Nucleus accumbens (tissue), 56 donors: ENCODE measurements around the gene COL1A1.

Experiments used
- DNase-seq, 56 donors: peaks; one replicate each; lab custom pipeline; 2025; lab: John Stamatoyannopoulos, UW

The COL1A1 gene

DNA sequence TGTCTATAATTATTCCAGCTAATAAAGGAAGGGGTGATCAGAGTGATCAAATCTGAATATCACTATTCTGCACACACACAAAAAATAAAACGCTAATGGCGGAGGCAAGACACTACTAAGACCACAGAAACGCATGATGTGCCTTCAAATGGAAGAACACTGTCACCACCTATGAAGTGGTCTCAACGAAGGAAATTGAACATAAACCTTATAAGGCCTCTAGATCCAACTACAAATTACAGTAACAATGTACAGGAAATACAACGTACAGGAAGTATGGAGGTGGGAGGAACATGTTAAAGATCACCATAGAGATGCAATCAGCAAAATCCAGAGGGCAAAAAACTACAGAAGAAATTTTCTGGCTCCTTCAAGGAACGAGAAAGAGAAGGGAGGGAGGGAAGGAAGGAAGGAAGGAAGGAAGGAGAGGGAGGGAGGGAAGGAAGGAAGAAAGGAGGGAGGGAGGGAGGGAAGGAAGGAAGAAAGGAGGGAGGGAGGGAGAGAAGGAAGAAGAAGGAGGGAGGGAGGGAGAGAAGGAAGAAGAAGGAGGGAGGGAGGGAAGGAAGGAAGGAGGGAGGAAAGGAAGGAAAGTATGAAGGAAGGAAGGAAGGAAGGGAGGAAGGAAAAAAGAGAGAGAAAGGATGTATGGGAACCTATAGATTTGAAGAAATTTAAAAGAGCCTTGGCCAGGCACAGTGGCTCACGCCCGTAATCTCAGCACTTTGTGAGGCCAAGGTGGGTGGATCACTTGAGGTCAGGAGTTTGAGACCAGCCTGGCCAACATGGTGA, 38.8 kb downstream of the COL1A1 start:
- DNase-seq: no peak

DNA sequence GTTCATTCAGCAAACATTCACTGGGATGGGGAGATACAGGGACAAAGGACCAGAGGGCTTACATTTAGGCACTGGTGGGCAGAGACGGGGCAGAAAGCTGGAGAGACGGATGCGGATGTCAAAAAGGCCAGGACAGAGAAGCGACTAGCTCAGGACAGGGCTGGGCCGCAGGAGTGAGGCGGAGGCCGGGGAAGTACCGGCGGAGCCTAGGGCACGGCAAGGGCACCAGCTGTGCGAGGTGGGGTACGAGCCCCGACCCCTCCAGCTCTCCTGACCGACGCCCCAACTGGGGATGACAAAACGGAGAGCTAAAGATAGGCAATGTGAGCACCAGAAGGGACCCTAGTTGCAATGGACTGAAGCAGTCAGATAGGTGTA, 39.5 kb downstream of the COL1A1 start:
- no peak for DNase-seq

DNA sequence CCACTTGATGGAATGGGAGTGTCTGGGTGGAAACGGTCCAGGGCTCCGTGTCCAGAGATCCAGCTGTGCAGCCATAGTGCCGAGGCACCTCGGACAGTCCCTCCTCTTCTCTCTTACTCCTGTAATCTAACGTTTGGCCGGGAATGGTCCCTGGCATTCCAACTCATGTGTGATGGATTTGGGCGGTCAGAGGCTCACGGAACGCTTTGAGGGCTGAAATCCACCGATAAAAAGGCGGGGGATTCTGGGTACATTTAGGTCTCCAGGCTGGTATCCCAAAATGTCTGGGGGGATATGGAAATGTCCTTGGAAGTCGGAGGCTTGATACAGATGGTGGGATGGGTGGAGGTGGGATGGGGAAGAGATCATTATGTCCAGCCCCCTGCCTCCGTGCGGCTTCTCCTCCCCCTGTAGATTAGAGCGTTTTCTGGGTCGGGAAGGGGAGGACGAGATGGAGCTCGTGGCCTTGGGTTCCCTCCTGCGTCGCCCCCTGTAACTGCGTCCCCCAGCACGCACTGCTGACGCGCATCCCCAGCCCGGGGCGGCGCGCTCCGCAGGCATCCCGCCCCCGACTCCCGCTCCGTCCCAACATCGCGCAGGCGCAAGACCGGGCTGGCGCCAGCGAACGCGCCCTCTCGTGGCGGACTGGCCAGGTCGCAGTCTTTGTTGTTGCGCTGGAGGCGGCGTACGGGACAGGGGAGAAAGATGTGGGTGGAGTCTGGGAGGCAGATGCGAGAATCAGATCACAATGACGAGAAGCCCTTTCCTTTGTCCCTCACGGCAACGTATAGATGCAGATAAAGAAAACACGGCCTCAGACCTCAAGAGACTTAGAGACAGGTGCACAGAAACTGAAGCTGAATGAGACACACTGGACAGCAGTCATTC, 40.2 kb downstream of the COL1A1 start:
- peak in 55 of 56 donors; percentile 33 to 97 (median 87) for DNase-seq

DNA sequence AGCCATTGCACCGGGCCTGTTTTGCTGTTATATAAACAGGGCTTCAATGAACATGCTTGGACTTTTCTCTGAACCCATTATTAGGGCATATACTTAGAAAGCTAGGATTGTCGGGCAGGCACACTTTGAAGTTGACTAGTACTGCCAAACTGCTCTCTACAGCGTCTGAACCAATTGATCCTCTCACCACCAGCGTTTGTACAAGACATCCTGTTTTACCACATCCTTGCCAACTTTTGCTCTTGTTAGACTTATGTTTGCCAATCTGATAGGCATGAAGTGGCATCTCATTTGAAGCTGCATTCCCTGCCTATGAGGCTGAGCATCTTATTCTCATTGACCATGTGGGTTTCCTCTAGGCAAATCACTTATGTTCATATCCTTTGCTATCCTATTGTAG, 43.5 kb downstream of the COL1A1 start:
- DNase-seq: no peak

DNA sequence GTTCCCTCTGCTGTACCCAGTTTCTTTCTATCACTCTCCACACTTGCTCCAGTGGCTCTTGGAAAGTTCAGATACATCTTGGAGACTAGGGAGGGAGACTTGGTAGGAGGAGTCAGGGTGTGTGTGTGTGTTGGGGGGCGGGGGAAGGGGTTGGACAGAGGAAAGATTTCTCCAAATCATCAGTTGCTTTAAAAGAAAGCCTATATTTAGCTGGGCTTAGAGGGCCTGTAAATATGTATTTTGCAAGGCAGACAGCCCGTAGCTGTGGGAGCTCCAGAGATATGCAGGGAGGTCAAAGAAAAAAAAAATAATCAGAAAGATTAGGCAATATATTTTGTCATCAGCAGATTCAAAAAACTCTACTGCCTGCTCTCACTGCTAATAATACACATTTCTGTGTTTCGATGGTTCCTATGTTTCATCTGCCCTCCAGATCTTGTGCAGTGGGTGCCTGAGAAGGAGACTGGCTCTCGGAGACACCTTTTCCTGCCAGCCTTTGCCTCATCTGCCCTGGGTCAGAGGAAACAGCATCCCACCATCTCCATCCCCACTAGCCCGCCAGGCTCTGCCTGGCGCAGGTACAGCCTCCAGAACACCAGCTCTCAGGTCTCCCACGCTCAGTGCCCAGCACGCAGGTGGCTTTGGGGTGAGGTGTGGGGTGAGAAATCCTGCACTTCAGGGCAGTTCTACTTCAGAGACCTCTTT, 46.2 kb downstream of the COL1A1 start:
- DNase-seq: no peak

DNA sequence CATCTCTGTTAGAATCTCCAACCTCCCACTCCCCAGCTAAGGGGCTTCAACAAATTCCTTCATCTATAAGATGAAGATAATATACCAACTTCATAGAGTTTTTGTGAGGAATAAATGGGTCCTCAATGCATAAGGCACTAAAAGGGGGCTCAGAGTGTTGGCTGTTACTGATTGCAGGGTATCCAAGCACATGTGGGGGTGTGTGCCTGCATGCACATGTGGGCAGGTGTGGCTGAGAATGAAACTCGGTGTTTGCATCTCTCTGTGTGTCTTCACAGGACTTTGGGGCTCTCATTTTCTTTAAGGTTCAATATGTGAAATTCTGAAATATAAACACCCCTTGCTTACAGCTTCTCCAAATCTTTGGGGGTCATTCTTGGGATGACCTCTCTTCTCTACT, 46.8 kb downstream of the COL1A1 start:
- DNase-seq: no peak

DNA sequence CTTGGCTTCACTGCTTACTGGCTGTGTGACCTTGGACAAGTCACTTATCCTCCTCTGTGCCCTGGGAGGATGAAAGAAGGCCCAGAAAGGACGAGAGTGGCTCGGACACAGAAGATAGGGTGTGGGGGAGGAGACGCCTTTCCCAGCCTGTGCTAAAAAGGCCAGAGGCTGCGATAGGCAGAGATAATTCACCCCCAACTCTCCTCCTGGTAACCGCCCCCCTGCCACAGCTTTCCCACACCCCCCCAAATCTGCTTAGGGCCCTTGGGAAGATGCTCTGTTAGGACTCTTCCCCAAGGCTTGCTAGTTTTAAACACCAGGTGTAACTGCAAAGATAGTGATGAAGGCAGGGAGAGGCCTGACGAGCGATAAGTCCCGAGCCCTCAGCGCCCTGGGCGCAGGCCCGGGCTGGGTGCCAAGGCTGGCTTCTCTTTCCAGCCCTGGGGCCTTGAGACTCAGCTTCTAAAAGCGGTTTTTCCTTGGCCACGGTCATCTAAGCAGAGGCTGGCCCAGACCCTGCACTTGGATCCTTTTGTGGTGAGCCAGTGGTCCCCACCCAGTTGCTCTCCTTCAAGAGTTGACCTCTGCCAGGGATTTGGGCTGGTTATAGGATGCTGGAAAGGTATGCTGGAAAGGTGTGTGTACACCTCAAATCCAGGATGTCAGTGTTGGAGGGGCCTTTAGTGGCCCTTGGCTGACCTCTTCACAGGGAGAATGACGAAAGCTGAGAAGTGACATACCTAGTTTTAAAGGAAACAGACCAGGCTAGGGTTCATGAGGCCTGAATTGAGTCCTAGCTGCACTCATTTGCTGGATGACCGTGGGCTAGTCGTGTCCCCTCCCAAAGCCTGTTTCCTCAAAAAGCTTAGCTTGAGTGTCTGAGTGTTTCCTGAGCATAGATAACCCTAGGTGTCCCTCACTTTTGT, 47.5 kb downstream of the COL1A1 start:
- peak in 2 of 56 donors; percentile 29 to 31 for DNase-seq

DNA sequence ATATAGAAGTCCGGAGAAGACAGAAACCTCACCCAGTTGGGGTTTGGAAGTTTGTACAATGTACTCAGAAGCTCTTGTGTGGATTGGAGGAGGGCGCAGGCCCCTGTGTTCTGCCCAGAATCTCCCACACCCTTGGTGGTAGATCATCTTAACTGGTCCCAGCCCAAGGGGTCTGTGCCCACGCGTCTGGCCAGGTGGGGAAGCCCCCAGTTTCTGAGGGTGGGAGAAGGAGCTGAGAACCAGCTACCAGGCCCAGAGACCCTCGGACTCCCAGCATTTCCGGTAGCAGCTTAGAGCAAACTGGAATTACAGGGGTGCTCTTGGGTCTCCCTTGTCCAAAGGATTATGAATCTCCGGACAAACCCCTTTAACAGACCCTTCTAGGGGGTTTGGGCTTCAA, 48.7 kb downstream of the COL1A1 start:
- DNase-seq: no peak

DNA sequence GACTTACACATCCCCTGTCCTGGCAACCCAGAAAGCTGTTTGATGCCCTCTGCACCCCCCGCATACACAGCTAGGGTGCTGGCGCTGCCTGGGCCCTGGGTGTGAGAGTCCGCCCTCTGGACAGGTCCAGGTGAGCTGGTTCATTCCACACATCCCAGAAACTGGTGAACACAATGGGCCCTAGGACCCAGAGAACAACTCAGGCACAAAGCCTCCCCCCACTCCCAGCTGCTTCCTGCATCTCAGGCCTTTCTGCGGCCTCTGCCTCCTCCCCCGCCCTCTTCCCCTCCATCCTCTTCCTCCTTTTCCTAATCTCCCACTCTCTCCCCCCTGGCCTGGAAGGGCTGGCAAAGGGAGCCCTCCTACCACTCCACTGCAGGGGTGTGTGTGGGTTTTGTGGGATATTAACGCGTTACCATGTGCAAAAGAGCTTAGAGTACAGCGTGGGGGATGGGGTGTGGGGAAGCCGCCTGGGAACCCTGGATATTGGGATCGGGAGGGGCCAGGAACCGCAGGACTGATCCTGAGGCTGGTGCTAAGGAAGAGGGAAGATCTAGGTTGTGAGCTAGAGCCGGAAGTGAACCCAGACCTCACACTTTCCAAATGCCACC, 49.4 kb downstream of the COL1A1 start:
- peak in 55 of 56 donors; percentile 51 to 94 (median 83) for DNase-seq

DNA sequence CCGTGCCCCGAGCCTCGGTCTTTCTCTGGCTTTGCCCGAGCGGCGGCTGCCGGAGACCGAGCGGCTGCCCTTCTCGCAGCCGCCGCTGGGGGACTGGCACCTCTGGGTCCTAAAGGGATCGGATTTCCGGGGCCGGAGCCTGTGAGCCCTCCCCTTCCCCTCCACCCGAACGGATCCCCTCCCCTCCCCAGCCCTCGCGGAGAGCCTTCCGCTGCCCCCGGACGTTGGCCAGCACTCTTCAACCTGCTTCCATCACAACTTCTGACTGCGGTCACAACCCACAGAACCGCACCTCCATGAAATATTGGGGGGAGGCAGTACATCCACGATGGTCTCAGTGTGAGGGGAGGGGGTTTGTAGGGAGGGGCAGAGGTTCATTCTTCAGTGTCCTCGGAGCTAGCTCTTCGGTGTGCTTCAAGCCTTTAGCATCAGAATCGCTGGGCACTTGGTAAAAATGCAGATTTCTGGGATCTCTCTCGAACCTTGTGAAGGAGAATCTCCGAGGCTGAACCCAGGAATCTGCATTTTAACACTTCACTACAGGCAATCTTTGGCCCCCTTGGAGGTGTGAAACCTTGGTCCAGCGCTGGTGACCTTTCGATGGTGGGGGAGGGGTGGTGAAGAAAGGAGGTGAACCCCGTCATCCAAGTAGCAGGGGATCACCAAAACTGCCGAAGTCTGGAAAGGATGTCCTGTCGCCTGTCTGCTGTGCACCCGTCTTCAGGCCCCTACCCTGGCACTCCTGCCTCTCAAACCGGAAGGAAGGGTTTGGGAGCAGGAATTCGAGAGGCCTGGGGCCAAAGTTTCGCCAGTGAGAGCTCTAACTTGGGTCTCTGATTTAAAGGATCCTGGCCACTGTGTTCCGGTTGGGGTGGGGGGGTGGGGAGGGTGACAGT, 50.1 kb downstream of the COL1A1 start:
- DNase-seq: peak; percentile 32 to 92 (median 81)

DNA sequence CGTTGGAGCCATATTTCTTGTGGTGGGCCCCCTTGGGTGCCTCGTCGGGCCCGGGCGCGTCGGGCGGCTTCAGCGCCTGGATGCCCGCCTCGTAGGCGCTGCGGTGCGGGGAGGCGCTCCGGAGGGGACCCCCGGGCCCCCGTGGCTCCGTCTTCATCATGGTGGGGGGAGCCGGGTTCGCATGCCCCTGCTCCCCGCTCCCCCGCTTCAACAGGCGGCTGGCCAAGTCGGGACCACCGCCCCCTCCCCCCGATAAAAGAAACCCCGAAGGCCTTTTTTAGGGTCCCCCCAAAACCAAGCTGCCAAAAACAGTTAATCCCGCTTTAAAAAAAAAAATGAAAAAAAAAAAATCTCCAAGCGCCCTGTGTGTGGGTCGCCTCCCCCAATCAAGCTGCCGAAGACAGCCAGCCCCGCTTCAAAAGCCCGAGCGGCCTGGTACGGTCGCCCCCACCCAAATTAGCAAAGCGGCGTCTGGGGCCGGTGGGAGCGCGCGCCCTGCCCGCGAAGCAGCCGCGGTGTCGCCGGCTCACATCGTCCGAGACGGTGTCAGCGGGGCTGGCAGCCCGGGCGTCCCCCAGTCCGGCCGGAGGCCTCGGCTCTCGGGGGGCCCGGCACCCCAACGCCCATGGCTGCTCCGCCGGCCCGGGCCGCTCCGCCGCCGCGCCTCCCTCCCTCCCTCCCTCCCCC, 50.9 kb downstream of the COL1A1 start, which contains the start of gene PPP1R9B:
Gene PPP1R9B, minus strand, starts transcription at position 324 of the 687 bp plus-strand sequence. Its CDS starts 164 bp downstream, at position 160.
- DNase-seq: peak in 2 of 56 donors; percentile 49 to 50

DNA sequence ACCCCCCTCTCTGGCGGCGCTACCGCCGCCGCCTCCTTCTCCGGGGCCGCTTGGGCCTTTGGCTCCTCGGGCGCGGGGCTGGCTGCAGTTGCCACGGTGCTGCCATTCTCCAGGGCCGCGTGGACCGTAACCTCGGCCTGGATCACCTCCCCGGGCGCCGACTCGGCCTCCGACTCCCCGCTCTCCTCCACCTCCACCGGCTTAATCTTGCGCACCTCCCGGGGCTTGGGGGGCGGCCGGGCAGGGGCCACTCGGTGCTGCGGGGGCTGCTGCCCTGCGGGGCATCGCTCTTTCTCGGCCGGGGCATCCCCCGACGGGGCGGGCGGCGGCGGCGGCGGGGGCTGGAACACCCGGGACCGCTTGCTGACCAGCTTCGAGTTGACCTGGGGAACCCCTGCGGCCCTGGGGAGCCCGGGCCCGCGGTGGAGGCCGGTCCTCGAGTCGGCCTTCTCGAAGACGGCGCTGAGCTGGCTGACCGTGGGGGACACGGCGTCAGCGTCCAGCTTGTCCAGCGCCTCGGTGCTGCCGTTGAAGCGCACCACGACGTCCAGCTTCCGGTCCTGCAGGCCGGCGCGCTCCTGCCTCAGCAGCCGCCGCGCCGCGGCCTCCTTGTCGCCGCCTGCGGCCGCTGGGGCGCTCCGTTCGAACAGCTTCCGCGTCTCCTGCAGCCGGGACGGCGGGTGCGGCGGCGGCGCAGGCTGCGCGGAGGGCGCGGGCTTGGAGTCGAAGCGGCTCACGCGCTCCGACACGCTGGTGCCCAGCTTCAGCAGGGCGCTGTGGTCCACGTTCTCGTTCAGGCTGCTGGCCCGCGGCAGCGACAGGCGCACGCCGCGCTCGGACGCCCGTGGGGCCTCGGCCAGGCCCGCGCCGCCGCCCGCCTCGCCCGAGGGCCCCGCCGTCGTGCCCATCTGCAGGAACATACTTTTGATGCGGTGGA, 51.7 kb downstream of the COL1A1 start:
- peak in 23 of 56 donors; percentile 14 to 57 (median 42) for DNase-seq

DNA sequence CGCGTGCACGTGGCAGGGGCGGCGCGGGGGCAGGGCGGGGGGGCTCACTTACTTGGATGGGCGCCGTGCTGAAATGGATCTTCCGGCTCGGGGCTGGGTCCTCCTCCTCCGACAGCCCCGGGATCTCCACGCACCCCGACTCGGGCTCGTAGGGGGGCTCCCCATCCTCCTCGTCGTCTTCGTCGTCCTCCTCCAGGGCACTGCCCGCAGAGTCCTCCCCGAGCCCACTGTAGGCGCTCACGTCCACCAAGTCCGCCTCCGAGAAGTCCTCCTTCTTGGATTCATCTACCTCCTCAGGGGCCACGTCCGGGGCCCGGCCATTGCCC, 52.4 kb downstream of the COL1A1 start:
- DNase-seq: peak in 3 of 56 donors; percentile 41 to 55 (median 55)

DNA sequence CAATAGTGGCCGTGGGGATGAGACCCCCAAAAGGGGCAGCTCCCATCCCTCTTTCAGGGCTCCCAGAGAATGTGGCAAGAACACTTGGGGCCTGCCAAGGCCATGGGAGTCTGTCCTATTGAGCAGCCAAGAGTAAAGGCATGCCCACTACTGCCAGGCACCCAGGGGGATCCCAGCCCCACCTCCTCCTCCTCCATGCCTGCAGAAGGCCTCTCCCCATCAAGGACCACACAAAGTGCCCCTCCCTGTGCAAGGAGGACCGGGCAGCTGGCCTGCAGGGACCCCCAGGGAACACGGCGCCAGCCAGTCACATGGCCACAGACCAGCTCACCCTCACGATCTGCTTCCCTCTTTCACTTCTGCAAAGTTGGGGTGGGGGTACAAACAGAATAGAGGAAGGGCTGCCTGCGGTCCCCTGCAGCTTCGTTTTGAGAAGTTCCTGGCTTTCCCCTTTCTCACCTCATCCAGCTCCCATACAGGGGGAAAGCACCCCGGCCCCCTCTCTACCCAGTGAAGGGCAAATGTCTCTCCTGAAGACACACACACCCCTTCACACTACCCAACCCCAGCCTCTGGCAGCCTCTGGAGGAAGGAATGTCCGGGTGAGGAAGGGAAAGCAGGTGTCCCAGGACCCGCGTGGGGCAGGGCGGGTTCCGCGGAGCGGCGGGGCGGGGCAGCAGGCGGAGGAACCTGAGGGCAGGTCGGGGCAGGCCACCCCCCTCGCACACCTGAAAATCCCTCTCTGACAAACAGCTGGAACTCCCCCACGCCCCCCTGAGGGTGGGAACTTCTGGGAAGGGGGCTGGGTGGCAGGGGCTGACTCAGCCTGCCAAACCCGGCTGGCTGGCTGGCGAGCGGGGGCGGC, 53.0 kb downstream of the COL1A1 start:
- DNase-seq: peak in 45 of 56 donors; percentile 24 to 77 (median 56)

DNA sequence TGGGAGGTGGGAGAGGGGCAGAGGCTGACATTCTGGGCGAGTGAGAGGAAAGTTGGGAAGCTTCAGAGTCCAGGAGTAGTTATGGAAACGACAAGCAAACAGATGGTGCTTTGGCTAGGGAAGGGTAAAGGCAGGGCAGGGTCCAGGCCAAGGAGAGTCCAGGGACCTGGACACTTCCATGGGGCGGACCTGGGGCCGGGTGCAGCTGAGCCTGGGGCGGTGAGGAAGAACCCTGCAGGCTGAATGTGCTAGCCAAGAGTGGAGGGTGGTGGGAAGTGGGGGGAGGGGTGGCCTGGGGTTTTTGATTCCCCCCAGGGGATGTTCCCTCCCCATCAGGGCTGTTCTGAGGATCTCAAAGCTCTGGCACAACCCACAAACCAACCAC, 53.6 kb downstream of the COL1A1 start:
- peak in 7 of 56 donors; percentile 31 to 68 (median 58) for DNase-seq
